Measurements from ENCODE around the gene DNAJC1.
A peak's percentile ranks its signal among the peaks of the same experiment; 100 is the strongest.
"Not testable (repeated sequence)": the region's sequence is repeated elsewhere in the genome, so short reads cannot be mapped to it uniquely, and the experiment has no call there.

Gene DNAJC1, protein sequence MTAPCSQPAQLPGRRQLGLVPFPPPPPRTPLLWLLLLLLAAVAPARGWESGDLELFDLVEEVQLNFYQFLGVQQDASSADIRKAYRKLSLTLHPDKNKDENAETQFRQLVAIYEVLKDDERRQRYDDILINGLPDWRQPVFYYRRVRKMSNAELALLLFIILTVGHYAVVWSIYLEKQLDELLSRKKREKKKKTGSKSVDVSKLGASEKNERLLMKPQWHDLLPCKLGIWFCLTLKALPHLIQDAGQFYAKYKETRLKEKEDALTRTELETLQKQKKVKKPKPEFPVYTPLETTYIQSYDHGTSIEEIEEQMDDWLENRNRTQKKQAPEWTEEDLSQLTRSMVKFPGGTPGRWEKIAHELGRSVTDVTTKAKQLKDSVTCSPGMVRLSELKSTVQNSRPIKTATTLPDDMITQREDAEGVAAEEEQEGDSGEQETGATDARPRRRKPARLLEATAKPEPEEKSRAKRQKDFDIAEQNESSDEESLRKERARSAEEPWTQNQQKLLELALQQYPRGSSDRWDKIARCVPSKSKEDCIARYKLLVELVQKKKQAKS

GRCh38 chr10:22003177-22003963 lies at the start of gene DNAJC1:
DNAJC1 (minus strand) TSS chr10:22003730; CDS start chr10:22003434, 296 bp downstream.
- peak; percentile 85 for DNase-seq

- DNase-seq = no peak
Measured at GRCh38 chr10:22053048-22053447, 49.5 kb upstream of the DNAJC1 start.

- no peak for DNase-seq
Measured at GRCh38 chr10:22049635-22050034, 46.1 kb upstream of the DNAJC1 start.

- no peak for DNase-seq
Measured at GRCh38 chr10:22047812-22048211, 44.3 kb upstream of the DNAJC1 start.

- no peak for DNase-seq
Measured at GRCh38 chr10:22043327-22043633, 39.8 kb upstream of the DNAJC1 start.

DNA sequence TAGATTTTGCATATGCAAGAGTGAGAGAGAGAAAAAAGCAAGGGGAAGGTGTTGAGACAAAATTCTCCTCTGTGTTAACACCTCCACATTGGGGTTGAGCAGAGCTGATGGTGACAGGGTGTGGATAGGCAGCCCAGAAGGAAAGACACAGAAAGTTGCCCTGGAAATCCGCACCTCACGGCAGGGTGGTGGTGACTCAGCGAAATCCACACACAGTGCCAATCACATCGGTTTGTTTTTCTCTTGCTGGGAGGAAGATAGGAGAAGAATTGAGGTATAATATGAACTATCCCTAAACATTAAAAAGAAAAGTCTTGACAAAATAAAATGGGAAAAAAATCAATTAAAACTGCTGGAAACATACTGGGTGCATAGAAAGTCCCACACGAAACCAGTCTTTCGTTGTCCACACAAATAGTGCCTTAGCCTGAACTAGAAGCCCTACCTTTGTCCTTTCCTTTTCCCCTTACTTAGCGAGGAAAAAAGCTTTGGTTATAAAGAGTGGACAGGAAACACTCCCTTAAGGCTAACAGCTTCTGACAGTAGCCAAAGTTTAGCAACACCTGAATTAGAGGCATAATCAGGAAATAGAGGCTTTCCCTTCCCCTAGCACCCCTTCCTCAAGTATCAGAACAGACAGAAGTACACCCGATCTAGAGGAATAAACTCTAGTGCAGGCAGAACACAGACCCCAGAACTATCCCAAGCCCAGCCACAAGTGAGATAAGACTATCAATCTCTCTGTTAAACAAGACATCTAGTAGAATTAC lies 39.2 kb upstream of the DNAJC1 start:
- DNase-seq = no peak

- DNase-seq = no peak
Measured at GRCh38 chr10:22034333-22034732, 30.8 kb upstream of the DNAJC1 start.

DNA sequence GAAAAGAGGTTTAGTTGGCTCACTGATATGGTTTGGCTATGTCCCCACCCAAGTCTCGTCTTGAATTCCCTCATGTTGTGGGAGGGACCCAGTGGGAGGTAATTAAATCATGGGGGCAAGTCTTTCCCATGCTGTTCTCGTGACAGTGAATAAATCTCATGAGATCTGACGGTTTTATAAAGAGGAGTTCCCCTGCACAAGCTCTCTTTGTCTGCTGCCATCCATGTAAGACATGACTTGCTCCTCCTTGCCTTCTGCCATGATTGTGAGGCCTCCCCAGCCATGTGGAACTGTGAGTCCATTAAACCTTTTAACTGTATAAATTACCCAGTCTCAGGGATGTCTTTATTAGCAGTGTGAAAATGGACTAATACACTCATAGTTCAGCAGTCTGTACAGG lies 28.7 kb upstream of the DNAJC1 start:
- DNase-seq = not testable (repeated sequence)

DNA sequence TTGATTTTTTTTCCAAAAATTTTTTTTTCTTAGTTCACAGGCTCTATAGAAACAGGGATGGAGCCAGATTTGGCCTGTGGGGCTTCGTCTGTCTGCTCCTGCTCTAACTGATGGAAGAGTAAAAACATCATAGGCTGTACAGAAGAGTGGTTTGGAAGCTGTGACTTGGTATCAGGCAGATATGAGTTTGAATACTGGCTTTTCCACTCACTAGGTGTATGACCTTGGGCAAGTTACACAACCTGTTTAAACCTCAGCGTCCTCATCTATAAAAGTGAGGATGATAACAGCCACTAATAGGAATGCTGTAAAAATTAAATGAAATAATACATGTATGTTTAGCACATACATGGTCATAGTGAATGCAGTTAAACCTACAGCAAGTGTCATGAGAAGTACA lies 26.9 kb upstream of the DNAJC1 start:
- DNase-seq = no peak

DNA sequence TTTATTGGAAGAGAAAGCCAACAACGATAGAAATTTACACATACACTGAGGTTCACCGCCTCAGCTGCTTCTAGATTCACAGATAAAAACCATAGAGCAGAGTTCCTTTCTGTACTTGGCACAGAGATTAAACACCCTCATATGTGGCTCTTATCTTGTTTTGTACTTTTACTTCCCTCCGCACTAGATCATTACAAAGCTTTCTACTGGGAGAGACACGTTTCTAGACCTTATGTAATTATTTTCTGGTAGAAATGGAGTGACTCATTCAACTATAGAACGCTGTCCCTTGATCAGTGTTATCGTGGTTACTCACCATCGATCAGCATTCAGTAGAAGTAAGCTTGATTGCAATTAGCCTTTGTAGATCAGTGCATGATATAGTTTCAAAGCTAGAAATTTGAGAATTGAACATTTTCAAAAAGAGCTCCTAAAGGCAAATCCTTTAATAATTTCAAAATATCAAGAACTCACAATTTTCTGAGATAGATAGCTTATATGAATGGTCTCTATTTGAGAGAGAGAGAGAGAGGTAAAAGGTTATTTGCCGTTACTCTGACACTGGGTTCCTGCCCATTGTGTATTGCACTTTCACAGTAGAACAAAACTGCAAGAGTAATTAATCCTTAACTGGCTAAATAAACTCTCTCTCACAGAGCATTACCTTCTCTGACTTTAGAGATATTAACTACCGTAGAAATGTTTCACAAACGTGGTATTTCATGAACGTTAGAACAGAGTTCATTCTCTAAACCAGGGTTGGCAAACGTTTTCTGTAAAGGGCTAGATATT lies 26.1 kb upstream of the DNAJC1 start:
- no peak for DNase-seq

GRCh38 chr10:22027364-22028238 lies 24.1 kb upstream of the DNAJC1 start:
- no peak for DNase-seq

DNA sequence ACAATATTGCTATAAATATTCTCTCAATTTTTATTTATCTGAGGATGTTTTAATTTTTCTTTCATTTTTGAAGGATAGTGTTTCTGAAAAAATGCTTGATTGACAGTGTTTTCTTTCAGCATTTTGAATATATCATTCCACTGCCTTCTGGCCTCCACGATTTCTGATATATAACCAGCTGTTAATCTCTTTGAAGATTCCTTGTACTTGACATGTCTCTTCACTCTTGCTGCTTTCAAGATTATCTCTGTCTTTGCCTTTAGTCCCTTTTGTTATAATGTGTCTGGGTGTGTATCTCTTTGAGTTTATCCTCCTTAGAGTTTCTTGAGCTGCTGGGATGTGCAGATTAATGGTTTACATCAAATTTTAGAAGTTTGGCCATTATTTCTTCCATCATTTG lies 22.8 kb upstream of the DNAJC1 start:
- no peak for DNase-seq

- no peak for DNase-seq
Measured at GRCh38 chr10:22023508-22023907, 20.0 kb upstream of the DNAJC1 start.

GRCh38 chr10:22022257-22023032 lies 18.9 kb upstream of the DNAJC1 start:
- peak; percentile 47 for DNase-seq

DNA sequence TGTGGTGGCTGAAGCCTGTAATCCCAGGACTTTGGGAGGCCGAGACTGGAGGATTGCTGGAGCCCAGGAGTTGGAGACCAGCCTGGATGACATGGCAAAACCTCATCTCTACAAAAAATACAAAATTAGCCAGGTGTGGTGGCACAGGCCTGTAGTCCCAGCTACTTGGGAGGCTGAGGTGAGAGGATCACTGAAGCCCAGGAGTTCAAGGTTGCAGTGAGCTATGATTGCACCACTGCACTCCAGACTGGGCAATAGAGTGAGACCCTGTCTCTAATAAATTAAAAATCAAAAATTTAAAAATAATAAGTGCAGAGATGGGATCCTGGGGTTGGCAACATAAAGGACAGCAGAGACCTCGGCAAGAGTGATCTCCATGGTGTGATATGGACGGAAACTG lies 17.6 kb upstream of the DNAJC1 start:
- not testable (repeated sequence) for DNase-seq

GRCh38 chr10:22017283-22018020 lies 13.9 kb upstream of the DNAJC1 start:
- DNase-seq = no peak

DNA sequence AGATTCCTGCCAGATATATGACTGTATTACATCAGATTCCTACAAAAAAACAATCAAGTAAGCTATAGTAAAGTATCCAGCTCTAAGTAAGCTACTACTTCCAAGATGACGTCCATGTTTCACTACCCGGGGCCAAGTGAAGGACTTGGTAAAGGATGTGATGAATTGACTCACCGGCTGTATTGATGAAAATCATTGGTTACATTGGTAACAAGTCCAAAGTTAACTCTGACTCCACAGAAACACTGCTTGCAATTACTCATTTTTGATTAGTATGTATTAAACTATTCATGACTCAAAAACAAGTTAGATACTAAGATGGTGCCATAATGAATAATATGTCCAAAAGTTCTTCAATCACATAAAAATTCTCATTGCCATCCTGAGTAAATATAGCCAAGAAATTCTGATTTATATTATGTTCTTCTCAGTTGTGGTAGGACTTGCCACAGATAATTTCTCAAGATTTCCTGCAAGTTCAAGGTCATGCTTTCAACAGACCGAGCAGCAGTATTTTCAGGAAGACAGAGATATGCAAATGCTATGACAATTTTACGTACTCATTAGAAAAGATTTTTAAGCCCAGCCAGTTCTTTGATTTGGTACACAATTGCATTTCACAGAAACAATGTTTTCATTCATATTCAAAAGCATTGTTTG lies 12.6 kb upstream of the DNAJC1 start:
- no peak for DNase-seq

DNA sequence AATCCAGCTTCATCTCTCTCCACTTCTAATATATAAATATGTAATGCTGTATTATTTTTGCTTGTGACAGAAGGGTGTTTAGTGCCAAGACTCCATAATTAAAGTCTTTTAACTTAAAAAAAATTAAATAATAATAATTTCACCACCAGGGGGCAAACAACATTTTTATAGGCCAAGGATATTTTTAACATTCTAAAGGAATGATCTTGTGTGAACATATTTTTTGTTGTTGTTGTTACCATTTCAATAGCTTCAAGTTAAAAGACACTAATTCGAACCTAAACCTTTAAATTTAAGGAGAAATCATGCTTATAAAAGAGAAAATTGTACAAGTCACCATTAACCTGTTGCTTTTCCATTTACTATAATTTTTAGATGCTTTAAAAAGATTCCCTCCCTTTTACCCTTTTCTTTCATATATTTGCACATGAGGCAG lies 7.5 kb upstream of the DNAJC1 start:
- DNase-seq = peak; percentile 6

- no peak for DNase-seq
Measured at GRCh38 chr10:22010539-22010938, 7.0 kb upstream of the DNAJC1 start.
